GM23338 (cell line): ENCODE data around the gene NFE2L1. TPM values are rescaled to one million over a fixed set of nuclear protein-coding genes. Genes with fewer than 3 reads are reported as not detected.

Source experiments
- ATAC-seq: fragments of 200-7000 bp; cut with Tn5 transposase; 3 replicates; pipeline ENCODE4 v1.9.1; 2020
- DNase-seq: peaks from one replicate; pipeline ENCODE4 v3.0.0-alpha.2; 2015; ENCODE audit warnings: low spot score
- H2AFZ ChIP-seq: fragments of 200-600 bp; sonication (generic); 2 replicates; pipeline ENCODE4 v1.8.0; 2016; ENCODE audit warnings: antibody characterized with exemption, mild to moderate bottlenecking, moderate library complexity
- H3F3A ChIP-seq: fragments of 200-600 bp; sonication (generic); replicated peaks from 2 replicates; pipeline ENCODE4 v1.8.0; 2017; ENCODE audit warnings: antibody characterized with exemption, mixed run types, low read depth
- H3K27ac ChIP-seq: fragments of 200-600 bp; sonication (generic); 2 replicates; pipeline ENCODE4 v1.6.1; 2016; ENCODE audit warnings: low read depth
- H3K27me3 ChIP-seq: fragments of 200-600 bp; sonication (generic); 2 replicates; pipeline ENCODE4 v1.8.0; 2016; ENCODE audit warnings: mild to moderate bottlenecking, mixed run types, moderate library complexity; ENCODE audit not compliant: insufficient read depth
- H3K36me3 ChIP-seq: fragments of 200-600 bp; sonication (generic); 2 replicates; pipeline ENCODE4 v1.8.0; 2016; ENCODE audit warnings: mild to moderate bottlenecking; ENCODE audit not compliant: insufficient read depth
- H3K4me1 ChIP-seq: fragments of 200-600 bp; sonication (generic); 2 replicates; pipeline ENCODE4 v1.8.0; 2016; ENCODE audit warnings: mild to moderate bottlenecking, moderate library complexity; ENCODE audit not compliant: insufficient read depth
- H3K4me2 ChIP-seq: fragments of 200-600 bp; sonication (generic); 2 replicates; pipeline ENCODE4 v1.7.1; 2017; ENCODE audit warnings: mixed run types
- H3K4me3 ChIP-seq: fragments of 200-600 bp; sonication (generic); 2 replicates; pipeline ENCODE4 v1.6.1; 2016; ENCODE audit warnings: mixed run types
- H3K79me2 ChIP-seq: fragments of 200-600 bp; sonication (generic); replicated peaks from 2 replicates; pipeline ENCODE4 v1.8.0; 2017; ENCODE audit warnings: mild to moderate bottlenecking; ENCODE audit not compliant: insufficient read depth
- H3K9me2 ChIP-seq: fragments of 200-600 bp; sonication (generic); 2 replicates; pipeline ENCODE4 v1.8.0; 2017; ENCODE audit not compliant: insufficient read depth
- H4K20me1 ChIP-seq: fragments of 200-600 bp; sonication (generic); replicated peaks from 2 replicates; pipeline ENCODE4 v1.8.0; 2017; ENCODE audit warnings: mild to moderate bottlenecking; ENCODE audit not compliant: insufficient read depth
- H3K27ac Mint-ChIP-seq: 2 replicates; pipeline ENCODE4 v1.8.0; 2020; ENCODE audit warnings: inconsistent platforms, mild to moderate bottlenecking, moderate library complexity, mixed read lengths
- H3K27me3 Mint-ChIP-seq: 3 replicates; pipeline ENCODE4 v1.8.0; 2022; ENCODE audit warnings: low read depth, mild to moderate bottlenecking, moderate library complexity, mixed read lengths, inconsistent platforms; ENCODE audit not compliant: insufficient read depth, poor library complexity
- H3K36me3 Mint-ChIP-seq: 3 replicates; pipeline ENCODE4 v1.8.0; 2021; ENCODE audit warnings: low read depth, mild to moderate bottlenecking, inconsistent platforms, moderate library complexity, mixed read lengths
- H3K4me1 Mint-ChIP-seq: 3 replicates; pipeline ENCODE4 v1.8.0; 2020; ENCODE audit warnings: mild to moderate bottlenecking, inconsistent platforms, mixed read lengths
- H3K4me3 Mint-ChIP-seq: 3 replicates; pipeline ENCODE4 v1.8.0; 2021; ENCODE audit warnings: moderate library complexity, mild to moderate bottlenecking, inconsistent platforms, mixed read lengths
- H3K9me3 Mint-ChIP-seq: 3 replicates; pipeline ENCODE4 v1.8.0; 2020; ENCODE audit warnings: moderate library complexity, mild to moderate bottlenecking, inconsistent platforms, mixed read lengths
- CREB1 ChIP-seq: fragments of 250-450 bp; sonication (Bioruptor Pico); IDR thresholded peaks from 2 replicates; pipeline ENCODE4 v1.5.0; 2020; ENCODE audit warnings: low read depth, mild to moderate bottlenecking, moderate library complexity
- EZH2 ChIP-seq: fragments of 200-600 bp; sonication (generic); IDR thresholded peaks from one replicate; pipeline ENCODE4 v1.8.0; 2017; ENCODE audit warnings: antibody characterized with exemption, mild to moderate bottlenecking, low read depth; ENCODE audit not compliant: unreplicated experiment
- EZH2phosphoT487 ChIP-seq: fragments of 200-600 bp; sonication (generic); IDR thresholded peaks from one replicate; pipeline ENCODE4 v1.8.1; 2018; ENCODE audit warnings: antibody characterized with exemption; ENCODE audit not compliant: unreplicated experiment
- JUNB ChIP-seq: IDR thresholded peaks from one replicate; pipeline ENCODE4 v1.6.1; 2016; ENCODE audit warnings: antibody characterized with exemption; ENCODE audit not compliant: unreplicated experiment
- POLR2AphosphoS5 ChIP-seq: IDR thresholded peaks from 2 replicates; pipeline ENCODE4 v1.6.1; 2016; ENCODE audit warnings: antibody characterized with exemption, low read depth
- ZNF114 ChIP-seq: fragments of 250-450 bp; sonication (Bioruptor Pico); IDR thresholded peaks from 2 replicates; pipeline ENCODE4 v1.5.0; 2020; ENCODE audit warnings: mild to moderate bottlenecking, moderate library complexity
- polyA plus RNA-seq: library from polyadenylated mRNA; unstranded; fragments of >200 nt; fragmentation: Nextera tagmentation; extraction: Ambion mirVana; gene quantifications from 2 replicates; pipeline ENCODE4 v1.2.1, GENCODE V29; 2016
- total RNA-seq: library from RNA; depleted of rRNA; stranded (reverse); fragments of >200 nt; shearing (Covaris generic); gene quantifications from 2 replicates; pipeline ENCODE4 v1.2.3, GENCODE V29; 2014
- TF ChIP-seq, protein P1 (sequence below), 2 experiments: fragments of 200-600 bp in 1 of 2; sonication (generic) in 1 of 2; conservative IDR thresholded peaks; 2 replicates each; pipeline versions ENCODE4 v1.5.1 to v1.6.1; 2016 to 2017; ENCODE audit warnings: antibody characterized with exemption in 2 of 2, low read depth in 2 of 2, mild to moderate bottlenecking in 2 of 2, moderate library complexity in 1 of 2
- TF ChIP-seq, protein P2 (sequence below): fragments of 250-450 bp; sonication (Bioruptor Pico); IDR thresholded peaks from 2 replicates; pipeline ENCODE4 v1.5.0; 2020; ENCODE audit warnings: mild to moderate bottlenecking, moderate library complexity
- TF ChIP-seq, protein P3 (sequence below): IDR thresholded peaks from one replicate; pipeline ENCODE4 v1.6.1; 2018; ENCODE audit warnings: antibody characterized with exemption; ENCODE audit not compliant: unreplicated experiment

The NFE2L1 gene
- total and polyA plus RNA-seq, 2 experiments from 2014 or later: 39.9 to 138 TPM

DNA sequence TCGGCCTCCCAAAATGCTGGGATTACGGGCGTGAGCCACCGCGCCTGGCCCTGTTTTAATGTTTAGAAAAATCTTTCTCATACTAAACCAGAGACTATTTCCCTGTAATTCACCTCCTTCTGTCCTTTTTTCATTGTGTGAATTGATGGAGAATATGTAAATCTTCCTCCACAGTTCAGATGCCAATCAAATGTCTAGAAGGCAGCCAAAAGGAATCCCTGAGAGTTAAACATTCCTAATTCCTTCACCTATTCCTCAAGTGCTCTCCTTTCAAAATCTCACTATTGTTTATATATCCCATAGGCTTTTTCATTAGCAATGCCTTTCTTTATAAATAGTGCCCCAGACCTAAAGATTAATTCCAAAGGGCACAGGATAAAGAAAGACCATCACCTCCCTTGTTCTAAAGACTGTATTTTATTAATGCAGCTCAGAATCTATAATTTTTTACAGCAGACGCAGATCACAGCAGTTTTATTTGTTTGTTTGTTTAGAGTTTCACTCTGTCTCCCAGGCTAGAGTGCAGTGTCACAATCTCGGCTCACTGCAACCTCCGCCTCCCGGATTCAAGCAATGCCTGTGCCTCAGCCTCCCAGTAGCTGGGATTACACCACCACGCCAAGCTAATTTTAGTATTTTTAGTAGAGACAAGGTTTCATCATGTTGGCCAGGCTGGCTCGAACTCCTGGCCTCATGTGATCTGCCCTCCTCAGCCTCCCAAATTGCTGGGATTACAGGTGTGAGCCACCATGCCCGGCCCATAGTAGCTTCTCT is 41.0 kb upstream of the NFE2L1 start:
- no peaks in the 10 kb centered on the region for H4K20me1 ChIP-seq
- Mint-ChIP-seq H3K27me3 (peaks cover 23% of the 10 kb centered on the region), H3K4me1 (peaks cover 46% of the 10 kb centered on the region), H3K9me3 (no peaks in the 10 kb centered on the region; the same call in 2 of the 3 replicates), H3K4me3 (no peak overlapping the region), H3K36me3 (no peaks in the 10 kb centered on the region), H3K27ac (no peak overlapping the region)
- DNase-seq (no peak), ATAC-seq (no peak)
- no peak overlapping the region for H3K4me3 ChIP-seq
- H3K27me3 ChIP-seq: peaks cover 6% of the 10 kb centered on the region; the same call in 1 of the 2 replicates
- H3K79me2 ChIP-seq: no peaks in the 10 kb centered on the region
- H3F3A ChIP-seq: peaks cover 14% of the 10 kb centered on the region
- TF ChIP-seq POLR2AphosphoS5: no peak
- H3K27ac ChIP-seq: no peak overlapping the region
- H3K4me2 ChIP-seq: no peak overlapping the region
- peaks cover 40% of the 10 kb centered on the region for H3K4me1 ChIP-seq
- no peak overlapping the region; the same call in 1 of the 2 replicates for H2AFZ ChIP-seq
- no peaks in the 10 kb centered on the region for H3K36me3 ChIP-seq
- H3K9me2 ChIP-seq: no peaks in the 10 kb centered on the region

DNA sequence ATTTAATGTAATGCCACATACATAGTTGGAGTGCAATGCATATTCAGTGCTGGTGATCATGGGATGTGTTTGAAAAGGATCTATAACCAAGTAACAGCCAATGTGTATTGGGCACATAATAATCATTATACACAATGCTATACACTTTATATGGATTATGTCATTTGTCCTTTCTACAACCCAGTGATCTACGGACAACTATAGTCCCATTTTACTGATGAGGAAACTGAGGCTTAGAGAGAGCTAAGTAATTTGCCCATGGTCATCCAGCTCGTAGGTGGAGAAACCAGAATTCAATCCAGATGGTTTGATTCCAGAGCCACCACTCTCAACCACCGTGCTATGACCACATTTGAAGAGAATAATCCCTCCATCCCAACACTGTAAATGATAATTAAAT is 38.0 kb upstream of the NFE2L1 start:
- DNase-seq (no peak), ATAC-seq (no peak)
- Mint-ChIP-seq H3K4me1 (peaks cover 44% of the 10 kb centered on the region), H3K9me3 (no peaks in the 10 kb centered on the region; the same call in 2 of the 3 replicates), H3K4me3 (no peak overlapping the region), H3K27ac (no peak overlapping the region), H3K27me3 (peaks cover 29% of the 10 kb centered on the region), H3K36me3 (no peaks in the 10 kb centered on the region)
- Histone ChIP-seq H3K4me2 (no peak overlapping the region), H3K4me1 (peaks cover 15% of the 10 kb centered on the region), H3K79me2 (no peaks in the 10 kb centered on the region), H3K9me2 (no peaks in the 10 kb centered on the region), H3K27ac (no peak overlapping the region), H2AFZ (no peak overlapping the region), H3K36me3 (no peaks in the 10 kb centered on the region), H4K20me1 (0 out of 2 replicates have a peak, but pooled peaks cover 3% of the 10 kb centered on the region), H3F3A (peaks cover 7% of the 10 kb centered on the region; the same call in 1 of the 2 replicates), H3K4me3 (no peak overlapping the region), H3K27me3 (peaks cover 24% of the 10 kb centered on the region)
- TF ChIP-seq EZH2: no peak
- TF ChIP-seq, protein P1, sequence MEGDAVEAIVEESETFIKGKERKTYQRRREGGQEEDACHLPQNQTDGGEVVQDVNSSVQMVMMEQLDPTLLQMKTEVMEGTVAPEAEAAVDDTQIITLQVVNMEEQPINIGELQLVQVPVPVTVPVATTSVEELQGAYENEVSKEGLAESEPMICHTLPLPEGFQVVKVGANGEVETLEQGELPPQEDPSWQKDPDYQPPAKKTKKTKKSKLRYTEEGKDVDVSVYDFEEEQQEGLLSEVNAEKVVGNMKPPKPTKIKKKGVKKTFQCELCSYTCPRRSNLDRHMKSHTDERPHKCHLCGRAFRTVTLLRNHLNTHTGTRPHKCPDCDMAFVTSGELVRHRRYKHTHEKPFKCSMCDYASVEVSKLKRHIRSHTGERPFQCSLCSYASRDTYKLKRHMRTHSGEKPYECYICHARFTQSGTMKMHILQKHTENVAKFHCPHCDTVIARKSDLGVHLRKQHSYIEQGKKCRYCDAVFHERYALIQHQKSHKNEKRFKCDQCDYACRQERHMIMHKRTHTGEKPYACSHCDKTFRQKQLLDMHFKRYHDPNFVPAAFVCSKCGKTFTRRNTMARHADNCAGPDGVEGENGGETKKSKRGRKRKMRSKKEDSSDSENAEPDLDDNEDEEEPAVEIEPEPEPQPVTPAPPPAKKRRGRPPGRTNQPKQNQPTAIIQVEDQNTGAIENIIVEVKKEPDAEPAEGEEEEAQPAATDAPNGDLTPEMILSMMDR (conservative IDR thresholded peaks at IDR 0.05; ENCODE audit: low read depth in 2 of 2): no peak
- TF ChIP-seq CREB1 (CRISPR knock-in tag): no peak
- TF ChIP-seq ZNF114 (CRISPR knock-in tag): no peak
- no peak for TF ChIP-seq EZH2phosphoT487
- no peak for TF ChIP-seq JUNB
- TF ChIP-seq, protein P2, sequence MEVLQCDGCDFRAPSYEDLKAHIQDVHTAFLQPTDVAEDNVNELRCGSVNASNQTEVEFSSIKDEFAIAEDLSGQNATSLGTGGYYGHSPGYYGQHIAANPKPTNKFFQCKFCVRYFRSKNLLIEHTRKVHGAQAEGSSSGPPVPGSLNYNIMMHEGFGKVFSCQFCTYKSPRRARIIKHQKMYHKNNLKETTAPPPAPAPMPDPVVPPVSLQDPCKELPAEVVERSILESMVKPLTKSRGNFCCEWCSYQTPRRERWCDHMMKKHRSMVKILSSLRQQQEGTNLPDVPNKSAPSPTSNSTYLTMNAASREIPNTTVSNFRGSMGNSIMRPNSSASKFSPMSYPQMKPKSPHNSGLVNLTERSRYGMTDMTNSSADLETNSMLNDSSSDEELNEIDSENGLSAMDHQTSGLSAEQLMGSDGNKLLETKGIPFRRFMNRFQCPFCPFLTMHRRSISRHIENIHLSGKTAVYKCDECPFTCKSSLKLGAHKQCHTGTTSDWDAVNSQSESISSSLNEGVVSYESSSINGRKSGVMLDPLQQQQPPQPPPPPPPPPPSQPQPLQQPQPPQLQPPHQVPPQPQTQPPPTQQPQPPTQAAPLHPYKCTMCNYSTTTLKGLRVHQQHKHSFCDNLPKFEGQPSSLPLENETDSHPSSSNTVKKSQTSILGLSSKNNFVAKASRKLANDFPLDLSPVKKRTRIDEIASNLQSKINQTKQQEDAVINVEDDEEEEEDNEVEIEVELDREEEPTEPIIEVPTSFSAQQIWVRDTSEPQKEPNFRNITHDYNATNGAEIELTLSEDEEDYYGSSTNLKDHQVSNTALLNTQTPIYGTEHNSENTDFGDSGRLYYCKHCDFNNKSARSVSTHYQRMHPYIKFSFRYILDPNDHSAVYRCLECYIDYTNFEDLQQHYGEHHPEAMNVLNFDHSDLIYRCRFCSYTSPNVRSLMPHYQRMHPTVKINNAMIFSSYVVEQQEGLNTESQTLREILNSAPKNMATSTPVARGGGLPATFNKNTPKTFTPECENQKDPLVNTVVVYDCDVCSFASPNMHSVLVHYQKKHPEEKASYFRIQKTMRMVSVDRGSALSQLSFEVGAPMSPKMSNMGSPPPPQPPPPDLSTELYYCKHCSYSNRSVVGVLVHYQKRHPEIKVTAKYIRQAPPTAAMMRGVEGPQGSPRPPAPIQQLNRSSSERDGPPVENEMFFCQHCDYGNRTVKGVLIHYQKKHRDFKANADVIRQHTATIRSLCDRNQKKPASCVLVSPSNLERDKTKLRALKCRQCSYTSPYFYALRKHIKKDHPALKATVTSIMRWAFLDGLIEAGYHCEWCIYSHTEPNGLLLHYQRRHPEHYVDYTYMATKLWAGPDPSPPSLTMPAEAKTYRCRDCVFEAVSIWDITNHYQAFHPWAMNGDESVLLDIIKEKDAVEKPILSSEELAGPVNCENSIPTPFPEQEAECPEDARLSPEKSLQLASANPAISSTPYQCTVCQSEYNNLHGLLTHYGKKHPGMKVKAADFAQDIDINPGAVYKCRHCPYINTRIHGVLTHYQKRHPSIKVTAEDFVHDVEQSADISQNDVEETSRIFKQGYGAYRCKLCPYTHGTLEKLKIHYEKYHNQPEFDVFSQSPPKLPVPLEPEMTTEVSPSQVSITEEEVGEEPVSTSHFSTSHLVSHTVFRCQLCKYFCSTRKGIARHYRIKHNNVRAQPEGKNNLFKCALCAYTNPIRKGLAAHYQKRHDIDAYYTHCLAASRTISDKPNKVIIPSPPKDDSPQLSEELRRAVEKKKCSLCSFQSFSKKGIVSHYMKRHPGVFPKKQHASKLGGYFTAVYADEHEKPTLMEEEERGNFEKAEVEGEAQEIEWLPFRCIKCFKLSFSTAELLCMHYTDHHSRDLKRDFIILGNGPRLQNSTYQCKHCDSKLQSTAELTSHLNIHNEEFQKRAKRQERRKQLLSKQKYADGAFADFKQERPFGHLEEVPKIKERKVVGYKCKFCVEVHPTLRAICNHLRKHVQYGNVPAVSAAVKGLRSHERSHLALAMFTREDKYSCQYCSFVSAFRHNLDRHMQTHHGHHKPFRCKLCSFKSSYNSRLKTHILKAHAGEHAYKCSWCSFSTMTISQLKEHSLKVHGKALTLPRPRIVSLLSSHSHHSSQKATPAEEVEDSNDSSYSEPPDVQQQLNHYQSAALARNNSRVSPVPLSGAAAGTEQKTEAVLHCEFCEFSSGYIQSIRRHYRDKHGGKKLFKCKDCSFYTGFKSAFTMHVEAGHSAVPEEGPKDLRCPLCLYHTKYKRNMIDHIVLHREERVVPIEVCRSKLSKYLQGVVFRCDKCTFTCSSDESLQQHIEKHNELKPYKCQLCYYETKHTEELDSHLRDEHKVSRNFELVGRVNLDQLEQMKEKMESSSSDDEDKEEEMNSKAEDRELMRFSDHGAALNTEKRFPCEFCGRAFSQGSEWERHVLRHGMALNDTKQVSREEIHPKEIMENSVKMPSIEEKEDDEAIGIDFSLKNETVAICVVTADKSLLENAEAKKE: no peak
- no peak for TF ChIP-seq POLR2AphosphoS5
- TF ChIP-seq, protein P3, sequence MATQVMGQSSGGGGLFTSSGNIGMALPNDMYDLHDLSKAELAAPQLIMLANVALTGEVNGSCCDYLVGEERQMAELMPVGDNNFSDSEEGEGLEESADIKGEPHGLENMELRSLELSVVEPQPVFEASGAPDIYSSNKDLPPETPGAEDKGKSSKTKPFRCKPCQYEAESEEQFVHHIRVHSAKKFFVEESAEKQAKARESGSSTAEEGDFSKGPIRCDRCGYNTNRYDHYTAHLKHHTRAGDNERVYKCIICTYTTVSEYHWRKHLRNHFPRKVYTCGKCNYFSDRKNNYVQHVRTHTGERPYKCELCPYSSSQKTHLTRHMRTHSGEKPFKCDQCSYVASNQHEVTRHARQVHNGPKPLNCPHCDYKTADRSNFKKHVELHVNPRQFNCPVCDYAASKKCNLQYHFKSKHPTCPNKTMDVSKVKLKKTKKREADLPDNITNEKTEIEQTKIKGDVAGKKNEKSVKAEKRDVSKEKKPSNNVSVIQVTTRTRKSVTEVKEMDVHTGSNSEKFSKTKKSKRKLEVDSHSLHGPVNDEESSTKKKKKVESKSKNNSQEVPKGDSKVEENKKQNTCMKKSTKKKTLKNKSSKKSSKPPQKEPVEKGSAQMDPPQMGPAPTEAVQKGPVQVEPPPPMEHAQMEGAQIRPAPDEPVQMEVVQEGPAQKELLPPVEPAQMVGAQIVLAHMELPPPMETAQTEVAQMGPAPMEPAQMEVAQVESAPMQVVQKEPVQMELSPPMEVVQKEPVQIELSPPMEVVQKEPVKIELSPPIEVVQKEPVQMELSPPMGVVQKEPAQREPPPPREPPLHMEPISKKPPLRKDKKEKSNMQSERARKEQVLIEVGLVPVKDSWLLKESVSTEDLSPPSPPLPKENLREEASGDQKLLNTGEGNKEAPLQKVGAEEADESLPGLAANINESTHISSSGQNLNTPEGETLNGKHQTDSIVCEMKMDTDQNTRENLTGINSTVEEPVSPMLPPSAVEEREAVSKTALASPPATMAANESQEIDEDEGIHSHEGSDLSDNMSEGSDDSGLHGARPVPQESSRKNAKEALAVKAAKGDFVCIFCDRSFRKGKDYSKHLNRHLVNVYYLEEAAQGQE: no peak
